HEK293 (cell line): Measurements from ENCODE around the gene ARSB.

Source experiments
- CTCF ChIP-seq: fragments of 450-650 bp; formaldehyde crosslinking; IDR thresholded peaks from 2 replicates; pipeline ENCODE4 v1.5.1; 2016; ENCODE audit warnings: missing biosample characterization, missing genetic modification characterization
- REST ChIP-seq: fragments of 450-650 bp; formaldehyde crosslinking; IDR thresholded peaks from 2 replicates; pipeline ENCODE4 v1.5.1; 2016; ENCODE audit warnings: missing biosample characterization, missing genetic modification characterization
- TCF7L2 ChIP-seq: IDR thresholded peaks from 2 replicates; pipeline ENCODE4 v1.6.1; 2011; ENCODE audit warnings: low read depth, mild to moderate bottlenecking, inconsistent platforms, low read length, moderate library complexity, borderline replicate concordance
- ZNF175 ChIP-seq: fragments of 450-650 bp; formaldehyde crosslinking; IDR thresholded peaks from 2 replicates; pipeline ENCODE4 v1.5.1; 2016; ENCODE audit warnings: missing biosample characterization, missing genetic modification characterization
- ZNF239 ChIP-seq: fragments of 450-650 bp; formaldehyde crosslinking; IDR thresholded peaks from 2 replicates; pipeline ENCODE4 v1.5.1; 2016; ENCODE audit warnings: missing biosample characterization, missing genetic modification characterization
- ZNF311 ChIP-seq: fragments of 450-650 bp; formaldehyde crosslinking; IDR thresholded peaks from 2 replicates; pipeline ENCODE4 v1.5.1; 2017; ENCODE audit warnings: missing biosample characterization, missing genetic modification characterization, borderline replicate concordance
- ZNF530 ChIP-seq: fragments of 450-650 bp; formaldehyde crosslinking; IDR thresholded peaks from 2 replicates; pipeline ENCODE4 v1.5.1; 2016; ENCODE audit warnings: low read depth, missing biosample characterization, missing genetic modification characterization
- ZNF596 ChIP-seq: fragments of 450-650 bp; IDR thresholded peaks from 2 replicates; pipeline ENCODE4 v1.5.0; 2018; ENCODE audit warnings: missing biosample characterization, mild to moderate bottlenecking, missing genetic modification characterization, moderate library complexity
- ZNF76 ChIP-seq: fragments of 450-650 bp; formaldehyde crosslinking; IDR thresholded peaks from 2 replicates; pipeline ENCODE4; 2016; ENCODE audit warnings: low read depth, missing biosample characterization, missing genetic modification characterization, borderline replicate concordance
- TF ChIP-seq, protein P1 (sequence below): fragments of 450-650 bp; formaldehyde crosslinking; IDR thresholded peaks from 2 replicates; pipeline ENCODE4 v1.5.1; 2016; ENCODE audit warnings: missing biosample characterization, missing genetic modification characterization
- TF ChIP-seq, protein P2 (sequence below): fragments of 450-650 bp; formaldehyde crosslinking; IDR thresholded peaks from 2 replicates; pipeline ENCODE4 v1.5.1; 2016; ENCODE audit warnings: missing biosample characterization, missing genetic modification characterization

DNA sequence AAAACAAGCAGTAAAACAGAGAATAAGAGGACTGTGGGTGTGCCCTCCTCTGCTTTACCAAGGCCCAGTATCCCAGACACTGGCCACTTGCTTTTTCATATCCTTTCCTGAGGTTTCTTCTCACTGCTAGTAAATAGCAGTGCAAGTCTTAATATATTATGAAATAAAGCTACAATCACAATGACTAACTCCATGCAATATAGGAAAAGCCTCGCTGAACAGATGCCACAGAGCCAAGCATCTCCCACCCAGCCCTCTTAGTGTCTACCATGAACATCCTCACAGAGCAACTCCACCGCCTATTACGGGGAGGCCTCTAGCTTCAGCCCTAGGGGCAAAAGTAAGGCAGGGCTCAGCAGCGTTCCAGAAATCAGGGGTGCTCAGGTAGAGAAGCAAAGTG lies 205.8 kb downstream of the ARSB start:
- TF ChIP-seq REST (tag by site-specific recombination): no peak
- TF ChIP-seq ZNF239 (tag by site-specific recombination): no peak
- no peak for TF ChIP-seq CTCF (tag by site-specific recombination)
- TF ChIP-seq TCF7L2: no peak
- TF ChIP-seq, protein P1, sequence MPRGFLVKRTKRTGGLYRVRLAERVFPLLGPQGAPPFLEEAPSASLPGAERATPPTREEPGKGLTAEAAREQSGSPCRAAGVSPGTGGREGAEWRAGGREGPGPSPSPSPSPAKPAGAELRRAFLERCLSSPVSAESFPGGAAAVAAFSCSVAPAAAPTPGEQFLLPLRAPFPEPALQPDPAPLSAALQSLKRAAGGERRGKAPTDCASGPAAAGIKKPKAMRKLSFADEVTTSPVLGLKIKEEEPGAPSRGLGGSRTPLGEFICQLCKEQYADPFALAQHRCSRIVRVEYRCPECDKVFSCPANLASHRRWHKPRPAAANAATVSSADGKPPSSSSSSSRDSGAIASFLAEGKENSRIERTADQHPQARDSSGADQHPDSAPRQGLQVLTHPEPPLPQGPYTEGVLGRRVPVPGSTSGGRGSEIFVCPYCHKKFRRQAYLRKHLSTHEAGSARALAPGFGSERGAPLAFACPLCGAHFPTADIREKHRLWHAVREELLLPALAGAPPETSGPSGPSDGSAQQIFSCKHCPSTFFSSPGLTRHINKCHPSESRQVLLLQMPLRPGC (tag by site-specific recombination): no peak
- no peak for TF ChIP-seq ZNF530
- no peak for TF ChIP-seq ZNF175 (tag by site-specific recombination)
- TF ChIP-seq ZNF311 (tag by site-specific recombination): no peak
- TF ChIP-seq ZNF76: no peak
- TF ChIP-seq ZNF596 (tag by site-specific recombination): no peak
- TF ChIP-seq, protein P2, sequence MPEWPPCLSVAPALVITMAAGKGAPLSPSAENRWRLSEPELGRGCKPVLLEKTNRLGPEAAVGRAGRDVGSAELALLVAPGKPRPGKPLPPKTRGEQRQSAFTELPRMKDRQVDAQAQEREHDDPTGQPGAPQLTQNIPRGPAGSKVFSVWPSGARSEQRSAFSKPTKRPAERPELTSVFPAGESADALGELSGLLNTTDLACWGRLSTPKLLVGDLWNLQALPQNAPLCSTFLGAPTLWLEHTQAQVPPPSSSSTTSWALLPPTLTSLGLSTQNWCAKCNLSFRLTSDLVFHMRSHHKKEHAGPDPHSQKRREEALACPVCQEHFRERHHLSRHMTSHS (tag by site-specific recombination): no peak
